ENCODE results near the gene SEPTIN5.

DNA sequence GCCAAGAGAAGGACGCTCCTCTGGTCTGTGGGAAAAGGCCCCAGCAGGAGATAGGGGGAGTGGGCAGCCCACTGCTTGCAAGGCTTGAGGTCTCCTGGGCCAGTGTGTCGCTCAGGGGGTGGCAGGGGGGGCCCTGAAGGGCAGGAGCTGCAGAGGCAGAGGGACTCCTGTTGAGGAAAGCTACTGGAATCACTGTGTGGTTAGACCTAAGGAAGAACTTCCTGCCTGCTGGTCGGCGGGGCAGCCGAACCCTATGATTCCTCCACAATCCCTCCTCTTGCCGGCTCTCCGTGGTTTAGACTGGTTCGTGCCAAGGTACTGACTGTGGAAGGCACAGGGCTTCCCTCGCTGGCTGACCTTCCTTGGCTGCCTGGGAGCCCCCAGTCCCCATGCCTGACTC, 15.2 kb downstream of the SEPTIN5 start:
- TF ChIP-seq, protein P1, sequence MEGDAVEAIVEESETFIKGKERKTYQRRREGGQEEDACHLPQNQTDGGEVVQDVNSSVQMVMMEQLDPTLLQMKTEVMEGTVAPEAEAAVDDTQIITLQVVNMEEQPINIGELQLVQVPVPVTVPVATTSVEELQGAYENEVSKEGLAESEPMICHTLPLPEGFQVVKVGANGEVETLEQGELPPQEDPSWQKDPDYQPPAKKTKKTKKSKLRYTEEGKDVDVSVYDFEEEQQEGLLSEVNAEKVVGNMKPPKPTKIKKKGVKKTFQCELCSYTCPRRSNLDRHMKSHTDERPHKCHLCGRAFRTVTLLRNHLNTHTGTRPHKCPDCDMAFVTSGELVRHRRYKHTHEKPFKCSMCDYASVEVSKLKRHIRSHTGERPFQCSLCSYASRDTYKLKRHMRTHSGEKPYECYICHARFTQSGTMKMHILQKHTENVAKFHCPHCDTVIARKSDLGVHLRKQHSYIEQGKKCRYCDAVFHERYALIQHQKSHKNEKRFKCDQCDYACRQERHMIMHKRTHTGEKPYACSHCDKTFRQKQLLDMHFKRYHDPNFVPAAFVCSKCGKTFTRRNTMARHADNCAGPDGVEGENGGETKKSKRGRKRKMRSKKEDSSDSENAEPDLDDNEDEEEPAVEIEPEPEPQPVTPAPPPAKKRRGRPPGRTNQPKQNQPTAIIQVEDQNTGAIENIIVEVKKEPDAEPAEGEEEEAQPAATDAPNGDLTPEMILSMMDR (IDR thresholded peaks at IDR 0.05) = no peak
- no peak for TF ChIP-seq POLR2A (IDR thresholded peaks at IDR 0.05)
